ENCODE data around the gene FBXW11. TPM values are rescaled to one million over a fixed set of nuclear protein-coding genes. Genes with fewer than 3 reads are reported as not detected.
A peak's percentile ranks its signal among the peaks of the same experiment; 100 is the strongest.
"Not testable (repeated sequence)": the region's sequence is repeated elsewhere in the genome, so short reads cannot be mapped to it uniquely, and the experiment has no call there.

Gene FBXW11
- total and polyA plus RNA-seq, 12 donors = 6.8 to 89.0 (median 60.3) TPM

DNA sequence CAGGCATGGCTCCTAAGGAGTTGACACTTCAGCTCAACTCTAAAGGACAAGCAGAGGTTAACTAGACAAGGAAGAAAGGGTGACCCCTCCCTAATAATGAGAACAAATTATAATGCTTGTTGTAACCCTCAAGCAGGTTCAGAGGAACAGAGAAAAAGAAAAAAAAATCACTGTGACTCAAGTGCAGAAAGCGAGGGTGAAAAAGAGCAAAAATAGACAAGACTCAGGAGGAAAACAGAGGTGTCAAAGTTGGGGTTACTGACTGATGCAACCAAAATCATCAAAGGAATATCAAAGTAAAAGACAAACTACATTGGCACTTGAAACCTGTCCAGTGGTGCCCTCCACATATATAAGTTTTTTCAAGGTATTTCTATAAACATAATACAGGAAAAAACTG lies 28.4 kb downstream of the FBXW11 start:
- Histone ChIP-seq H3K27ac (no peak overlapping the region), H3K9me3 (replicated peaks in 1 of 3) (peaks cover 0 to 18% (median 0%) of the 10 kb centered on the region in 3 donors), H3K4me1 (replicated peaks in 1 of 2) (peaks cover 12 to 38% of the 10 kb centered on the region in 2 donors), H3K36me3 (replicated peaks in 1 of 2) (no peaks in the 10 kb centered on the region), H3K4me3 (no peak overlapping the region), H3K27me3 (no peaks in the 10 kb centered on the region)
- no peak for DNase-seq
- intact Hi-C loops (cut with DNase I) = no loop called here
- TF ChIP-seq POLR2A (IDR thresholded peaks at IDR 0.05) (no peak), CTCF (IDR thresholded peaks at IDR 0.05) (no peak)
- WGBS, 4 donors = 74 to 89% (median 79%) methylated on average over 1 of the region's 1 CpG

GRCh38 chr5:171977244-171977950 lies 29.0 kb downstream of the FBXW11 start:
- H3K36me3 ChIP-seq (replicated peaks in 1 of 2); H3K4me3 ChIP-seq; intact Hi-C loops (cut with DNase I); DNase-seq; H3K27ac ChIP-seq; H3K27me3 ChIP-seq: not testable (repeated sequence)
- 77 to 82% (median 79%) methylated on average over 6 of the region's 6 CpGs for WGBS, 4 donors
- Histone ChIP-seq H3K9me3 (replicated peaks in 1 of 3) (peaks cover 0 to 18% (median 0%) of the 10 kb centered on the region in 3 donors), H3K4me1 (replicated peaks in 1 of 2) (peaks cover 10 to 39% of the 10 kb centered on the region in 2 donors)

GRCh38 chr5:171975877-171976667 lies 30.4 kb downstream of the FBXW11 start:
- peak overlapping the region in 1 of 5 donors; percentile 78 for H3K27ac ChIP-seq
- TF ChIP-seq POLR2A (IDR thresholded peaks at IDR 0.05) = no peak
- TF ChIP-seq CTCF (IDR thresholded peaks at IDR 0.05) = no peak
- intact Hi-C loops (cut with DNase I) = no loop called here

GRCh38 chr5:171975262-171975876 lies 31.1 kb downstream of the FBXW11 start:
- Histone ChIP-seq H3K4me1 (replicated peaks in 1 of 2) (peaks cover 10 to 39% of the 10 kb centered on the region in 2 donors), H3K27ac (peak overlapping the region in 2 of 5 donors; percentile 9 to 78)
- intact Hi-C loops (cut with DNase I) = no loop called here

More at GRCh38 chr5:171975877-171976667, 30.4 kb downstream of the FBXW11 start:
- Histone ChIP-seq H3K9me3 (replicated peaks in 1 of 3) (peaks cover 0 to 18% (median 0%) of the 10 kb centered on the region in 3 donors), H3K27me3 (no peaks in the 10 kb centered on the region), H3K4me1 (replicated peaks in 1 of 2) (peaks cover 10 to 39% of the 10 kb centered on the region in 2 donors), H3K36me3 (replicated peaks in 1 of 2) (no peaks in the 10 kb centered on the region), H3K4me3 (no peak overlapping the region)
- DNase-seq = no peak
- 47 to 66% (median 59%) methylated on average over 4 to 5 of the region's 5 CpGs for WGBS, 4 donors

More at GRCh38 chr5:171975262-171975876, 31.1 kb downstream of the FBXW11 start:
- peak in 1 of 7 donors; percentile 22 for DNase-seq
- H3K4me3 ChIP-seq = no peak overlapping the region
- 46 to 55% (median 48%) methylated on average over 3 of the region's 3 CpGs for WGBS, 4 donors
- no peak for TF ChIP-seq POLR2A (IDR thresholded peaks at IDR 0.05)
- TF ChIP-seq CTCF (IDR thresholded peaks at IDR 0.05) = no peak
- no peaks in the 10 kb centered on the region for H3K27me3 ChIP-seq
- H3K36me3 ChIP-seq (replicated peaks in 1 of 2) = no peaks in the 10 kb centered on the region
- H3K9me3 ChIP-seq (replicated peaks in 1 of 3) = peaks cover 0 to 15% (median 0%) of the 10 kb centered on the region in 3 donors

Data from adrenal gland (tissue), 12 donors.